AG08396 (cell line): ENCODE data around the gene OLIG1.

Experiments used
- DNase-seq: peaks from one replicate; pipeline ENCODE4 v3.0.0; 2012; ENCODE audit warnings: low spot score, mixed read lengths

The OLIG1 gene

GRCh38 chr21:33063907-33064622 is 5.9 kb upstream of the OLIG1 start:
- no peak for DNase-seq

- DNase-seq: no peak
Observed at GRCh38 chr21:33064623-33065390, 5.1 kb upstream of the OLIG1 start.

GRCh38 chr21:33067043-33067442 is 2.9 kb upstream of the OLIG1 start:
- DNase-seq: no peak

- no peak for DNase-seq
Observed at GRCh38 chr21:33067457-33067856, 2.5 kb upstream of the OLIG1 start.

GRCh38 chr21:33069243-33069642 is 698 bp upstream of the OLIG1 start:
- DNase-seq: no peak

GRCh38 chr21:33069645-33069993 is 322 bp upstream of the OLIG1 start:
- DNase-seq: no peak

- DNase-seq: no peak
Observed at GRCh38 chr21:33070744-33070997, 730 bp downstream of the OLIG1 start.

DNA sequence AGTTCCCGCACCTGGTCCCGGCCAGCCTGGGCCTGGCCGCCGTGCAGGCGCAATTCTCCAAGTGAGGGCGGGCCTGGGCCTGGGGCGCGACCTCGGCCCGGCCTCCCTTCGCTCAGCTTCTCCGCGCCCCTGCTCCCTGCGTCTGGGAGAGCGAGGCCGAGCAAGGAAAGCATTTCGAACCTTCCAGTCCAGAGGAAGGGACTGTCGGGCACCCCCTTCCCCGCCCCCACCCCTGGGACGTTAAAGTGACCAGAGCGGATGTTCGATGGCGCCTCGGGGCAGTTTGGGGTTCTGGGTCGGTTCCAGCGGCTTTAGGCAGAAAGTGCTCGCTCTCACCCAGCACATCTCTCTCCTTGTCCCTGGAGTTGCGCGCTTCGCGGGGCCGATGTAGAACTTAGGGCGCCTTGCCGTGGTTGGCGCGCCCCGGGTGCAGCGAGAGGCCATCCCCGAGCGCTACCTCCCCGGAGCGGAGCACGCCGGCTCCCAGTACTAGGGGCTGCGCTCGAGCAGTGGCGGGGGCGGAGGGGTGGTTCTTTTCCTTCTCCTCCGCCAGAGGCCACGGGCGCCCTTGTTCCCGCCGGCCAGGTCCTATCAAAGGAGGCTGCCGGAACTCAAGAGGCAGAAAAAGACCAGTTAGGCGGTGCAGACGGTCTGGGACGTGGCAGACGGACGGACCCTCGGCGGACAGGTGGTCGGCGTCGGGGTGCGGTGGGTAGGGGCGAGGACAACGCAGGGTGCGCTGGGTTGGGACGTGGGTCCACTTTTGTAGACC is 1.2 kb downstream of the OLIG1 start:
- no peak for DNase-seq

- no peak for DNase-seq
Observed at GRCh38 chr21:33071770-33072306, 1.9 kb downstream of the OLIG1 start.

DNA sequence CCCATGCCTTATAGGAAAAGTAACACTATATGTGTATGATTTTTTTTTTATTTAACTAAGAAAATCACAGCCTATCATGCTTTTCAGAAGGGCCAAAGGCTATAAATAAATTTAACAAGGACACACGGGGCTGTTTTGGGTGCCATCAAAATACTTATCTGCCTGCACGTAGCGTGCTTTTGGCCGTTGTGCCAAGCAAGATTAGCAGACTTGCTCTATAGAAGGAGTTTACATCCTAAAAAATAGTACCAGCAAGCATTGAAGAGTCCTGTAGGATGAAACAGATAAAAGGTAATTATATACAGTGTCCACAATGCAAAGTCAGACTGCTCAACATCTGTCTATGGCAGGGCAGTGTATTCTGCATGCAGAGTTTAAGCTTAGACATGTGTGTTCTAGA is 3.7 kb downstream of the OLIG1 start:
- DNase-seq: no peak

GRCh38 chr21:33075128-33075527 is 5.2 kb downstream of the OLIG1 start:
- no peak for DNase-seq

DNA sequence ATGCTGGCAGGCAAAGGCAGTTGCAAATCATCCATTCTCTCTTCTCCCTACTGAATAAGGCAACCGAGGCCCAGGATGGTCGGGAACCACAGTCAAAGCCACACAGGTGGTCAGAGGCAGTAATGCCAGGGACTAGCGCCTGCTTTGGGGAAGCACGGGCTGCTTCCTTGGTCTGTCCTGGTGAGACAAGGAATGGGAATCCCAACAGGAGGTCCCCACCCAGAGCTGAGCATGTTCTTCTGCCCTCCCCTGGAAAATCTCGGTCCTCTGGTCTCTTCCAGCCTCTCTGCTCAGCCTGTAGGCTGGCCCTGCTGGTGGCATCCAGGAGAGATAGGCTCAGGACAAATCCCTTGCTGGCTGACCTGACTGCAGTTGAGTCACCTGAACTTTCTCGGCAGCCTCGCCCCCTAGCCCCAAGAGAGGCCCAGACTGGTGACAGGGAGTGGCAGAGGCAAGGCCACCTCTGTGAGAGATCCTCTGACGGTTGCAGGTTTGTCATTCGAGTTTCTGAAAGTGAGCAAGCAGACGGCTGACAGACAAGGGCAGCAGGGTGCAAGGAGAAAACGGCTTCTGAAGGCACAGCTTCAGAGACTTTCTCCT is 5.8 kb downstream of the OLIG1 start:
- no peak for DNase-seq

DNA sequence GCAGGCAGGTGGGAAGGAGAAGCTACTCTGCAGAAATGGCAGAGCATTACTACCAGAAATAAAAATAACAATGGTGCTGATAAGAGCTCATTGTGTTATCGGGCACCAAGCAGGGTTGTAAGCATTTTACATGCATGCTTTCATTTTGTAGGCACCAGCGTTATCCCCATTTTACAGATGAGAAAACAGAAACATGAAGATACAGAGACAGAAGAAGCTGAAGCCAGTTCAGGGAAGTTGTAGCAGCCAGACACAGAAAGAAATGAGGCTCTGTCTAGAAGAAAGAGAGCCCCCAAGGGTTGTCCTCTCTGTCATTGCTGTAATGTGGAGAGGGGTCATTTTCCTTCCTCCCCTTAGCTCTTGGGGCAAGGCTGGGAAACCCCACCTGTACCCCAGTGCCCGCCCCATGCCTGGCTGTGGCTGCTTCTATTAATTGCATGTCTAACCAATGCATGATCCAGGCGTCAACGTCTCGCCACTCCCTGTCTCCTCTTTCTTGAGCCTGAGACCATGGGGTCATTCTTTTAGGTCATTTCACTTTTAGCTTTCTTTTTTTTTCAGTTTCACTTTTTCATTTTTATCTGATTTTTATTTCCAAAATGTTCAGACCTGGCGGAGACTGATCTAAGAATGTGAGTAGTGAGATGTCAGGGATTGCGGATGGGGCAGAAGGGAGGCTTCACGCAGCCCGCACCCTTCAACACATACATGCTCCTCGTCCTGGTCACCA is 6.8 kb downstream of the OLIG1 start:
- no peak for DNase-seq

DNA sequence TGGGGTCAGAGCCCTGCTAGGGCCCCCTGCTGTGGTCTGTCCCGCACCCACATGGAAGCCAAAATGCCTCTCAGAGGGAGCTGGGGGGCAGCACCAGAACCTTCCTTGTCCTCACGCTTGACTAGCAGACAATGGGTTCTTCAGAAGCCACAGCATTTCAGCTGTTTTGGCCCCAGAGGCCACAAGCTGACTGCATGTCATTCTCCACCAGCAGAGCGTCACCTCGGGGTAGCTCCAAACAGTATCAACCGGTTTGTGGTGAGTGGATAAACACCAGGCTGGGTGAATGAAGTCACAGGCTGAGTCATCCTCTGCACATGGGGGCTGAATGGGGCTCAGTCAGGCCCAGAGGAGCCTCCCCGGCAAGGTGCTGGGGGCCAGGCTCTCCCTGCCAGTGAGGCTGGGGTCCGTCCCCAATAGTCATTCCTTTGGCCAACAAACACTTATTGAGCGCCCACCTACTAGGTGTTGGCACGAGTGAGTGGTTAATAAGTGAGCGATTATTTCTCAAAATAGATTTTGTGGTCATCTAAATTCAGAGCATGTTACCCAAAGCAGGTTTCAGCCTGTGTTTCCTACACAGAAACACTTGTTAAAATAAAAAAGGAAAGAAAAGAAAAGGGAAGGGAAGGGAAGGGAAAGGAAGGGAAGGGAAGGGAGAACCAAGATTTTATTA is 9.1 kb downstream of the OLIG1 start:
- peak; percentile 66 for DNase-seq

- DNase-seq: no peak
Observed at GRCh38 chr21:33080376-33080775, 10.4 kb downstream of the OLIG1 start.

GRCh38 chr21:33080776-33081175 is 10.8 kb downstream of the OLIG1 start:
- DNase-seq: no peak

DNA sequence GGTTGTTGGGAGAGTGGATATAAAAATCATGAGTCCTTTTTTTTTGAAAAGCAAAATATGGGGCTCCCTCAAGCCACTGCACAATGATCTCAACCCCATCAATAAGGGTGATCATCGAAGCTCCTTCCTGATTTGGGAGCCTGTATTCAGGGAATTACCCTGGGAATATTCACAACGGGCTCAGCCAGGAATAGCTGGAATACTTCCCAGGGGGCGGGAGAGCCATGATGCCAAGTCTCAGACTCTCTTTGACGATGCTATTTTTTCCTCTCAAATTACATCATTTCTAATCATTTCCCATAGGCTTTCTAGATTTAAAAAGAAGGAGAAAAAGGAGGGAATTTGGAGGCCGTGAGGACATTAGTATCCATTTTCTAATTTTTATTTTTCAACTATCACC is 18.4 kb downstream of the OLIG1 start:
- DNase-seq: no peak

DNA sequence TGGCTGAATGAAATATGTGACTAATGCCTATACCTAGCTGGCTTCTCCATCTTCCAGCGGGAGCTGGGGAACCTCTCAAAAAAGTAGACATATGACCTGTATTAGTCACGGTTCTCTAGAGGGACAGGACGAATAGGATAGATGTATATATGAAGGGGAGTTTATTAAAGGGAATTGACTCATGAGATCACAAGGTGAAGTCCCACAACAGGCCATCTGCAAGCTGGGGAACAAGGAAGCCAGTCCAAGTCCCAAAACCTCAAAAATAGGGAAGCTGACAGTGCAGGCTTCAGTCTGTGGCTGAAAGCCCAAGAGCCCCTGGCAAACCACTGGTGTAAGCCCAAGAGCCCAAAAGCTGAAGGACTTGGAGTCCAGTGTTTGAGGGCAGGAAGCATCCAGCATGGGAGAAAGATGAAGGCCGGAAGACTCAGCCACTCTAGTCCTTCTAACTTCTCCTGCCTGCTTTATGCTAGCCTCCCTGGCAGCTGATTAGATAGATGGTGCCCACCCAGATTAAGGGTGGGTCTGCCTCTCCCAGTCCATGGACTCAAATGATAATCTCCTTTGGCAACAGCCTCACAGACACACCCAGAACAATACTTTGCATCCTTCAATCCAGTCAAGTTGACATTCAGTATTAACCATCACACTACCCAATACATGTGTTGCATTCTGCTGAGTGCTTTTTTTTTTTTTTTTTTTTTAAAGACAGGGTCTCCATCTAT is 19.6 kb downstream of the OLIG1 start:
- no peak for DNase-seq

DNA sequence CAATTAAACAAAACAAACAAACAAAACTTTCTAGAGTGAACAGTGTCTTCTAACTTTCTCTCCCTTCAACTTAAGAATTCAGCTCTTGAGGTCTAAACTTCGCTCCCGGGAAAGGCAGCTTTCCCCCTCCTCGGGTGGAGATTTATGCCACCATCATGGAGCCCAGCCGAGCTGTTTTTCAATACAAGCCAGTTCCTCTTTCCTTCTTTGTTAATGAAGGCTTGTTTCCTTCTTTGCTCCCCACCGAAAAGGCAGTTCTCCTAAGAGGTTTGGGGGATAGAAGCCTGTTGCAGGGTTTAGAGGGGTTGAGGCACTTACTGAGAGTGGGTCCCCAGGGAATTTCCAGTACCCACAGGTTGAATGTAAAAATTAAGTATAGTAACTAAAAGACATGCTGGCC is 26.5 kb downstream of the OLIG1 start:
- DNase-seq: no peak

DNA sequence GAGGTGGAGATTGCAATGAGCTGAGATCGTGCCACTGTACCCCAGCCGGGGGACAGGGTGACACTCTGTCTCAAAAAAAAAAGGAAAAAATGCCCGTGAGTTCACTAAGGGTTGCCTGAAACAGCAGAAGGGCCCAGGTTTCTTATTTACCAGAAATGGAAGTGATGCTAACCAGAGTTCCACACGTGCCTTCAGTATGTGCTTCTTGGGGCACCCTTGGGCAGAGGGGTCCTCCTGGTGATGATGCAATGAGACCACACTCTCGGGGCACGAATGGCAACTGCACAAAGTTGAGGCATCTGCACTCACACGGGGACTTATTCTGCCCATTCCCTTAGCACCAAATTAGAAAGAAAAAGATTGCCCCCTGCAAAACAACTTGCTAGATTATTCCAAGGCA is 29.2 kb downstream of the OLIG1 start:
- DNase-seq: no peak
